Measurements from ENCODE around the gene MIER1. TPM values are rescaled to one million over a fixed set of nuclear protein-coding genes. Genes with fewer than 3 reads are reported as not detected.

MIER1 gene
- total and polyA plus RNA-seq, 9 of the 15 experiments (the other 6 are each of a cell fraction or from before 2014, with no cell fraction given), result 13.9 to 34.8 (median 21.5) TPM

GRCh38 chr1:66940981-66941380 lies 16.2 kb downstream of the MIER1 start (continued):
- no peak for TF ChIP-seq LCOR (CRISPR knock-in tag; IDR thresholded peaks at IDR 0.05)
- no peak for TF ChIP-seq THAP7 (CRISPR knock-in tag; IDR thresholded peaks at IDR 0.05)

DNA sequence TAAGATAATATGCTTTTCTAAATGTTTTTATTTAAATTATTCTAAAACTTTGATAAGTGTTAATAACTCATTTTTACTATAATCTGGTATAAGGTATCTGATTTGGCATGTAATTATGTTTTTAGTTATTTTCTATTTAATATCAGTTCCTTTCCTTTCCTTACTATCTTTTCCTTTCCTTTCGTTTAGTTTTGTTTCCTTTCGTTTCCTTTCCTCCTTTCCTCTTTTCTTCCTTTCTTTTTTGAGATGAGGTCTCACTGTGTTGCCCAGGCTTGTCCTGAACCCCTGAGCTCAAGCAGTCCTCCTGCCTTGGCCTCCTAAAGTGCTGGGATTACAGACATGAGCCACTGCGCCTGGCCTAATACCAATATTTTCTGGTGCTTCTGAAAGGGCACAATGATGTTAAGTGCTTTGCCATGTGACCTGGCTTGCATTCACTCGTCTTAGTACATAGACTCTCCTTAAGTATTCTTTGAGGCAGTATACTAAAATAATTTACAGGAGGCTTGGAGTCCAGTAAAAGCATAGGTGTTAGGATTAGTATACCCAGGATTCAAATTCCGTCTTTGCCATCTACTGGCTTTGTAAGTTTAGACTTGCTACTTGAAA lies 18.7 kb downstream of the MIER1 start:
- H3K27me3 ChIP-seq (ENCODE audit: control insufficient read depth in 2 of 2, insufficient read depth in 2 of 2, low read length in 2 of 2), result no peaks in the 10 kb centered on the region
- H3K4me1 ChIP-seq (replicated peaks in 1 of 2; ENCODE audit: control insufficient read depth in 2 of 2, insufficient read depth in 2 of 2, low read length in 2 of 2), result peaks cover 4 to 5% of the 10 kb centered on the region in 2 experiments; a peak in 3 of 5 replicates
- 80% methylated on average over 5 of the region's 5 CpGs for WGBS (ENCODE audit: insufficient coverage, low coverage, missing lambda C conversion rate)
- H3K9me1 ChIP-seq (ENCODE audit: control insufficient read depth, insufficient read depth, low read length), result no peaks in the 10 kb centered on the region
- ATAC-seq, result no peak
- no TSS peak for BruUV-seq (replicated peaks)
- POLR2A ChIA-PET, result interaction anchor here (2.2 kb wide), 1 partner anchor 13 kb away, joined by 11 read pairs; no protein-coding TSS in a partner anchor
- H2AFZ ChIP-seq (ENCODE audit: low read depth, low read length), result no peak overlapping the region
- no peaks in the 10 kb centered on the region for H3K9me3 ChIP-seq (replicated peaks; ENCODE audit: control insufficient read depth, insufficient read depth, low read depth, low read length)
- H4K20me1 ChIP-seq (replicated peaks; ENCODE audit: control insufficient read depth, insufficient read depth, low read length), result no peaks in the 10 kb centered on the region
- TF ChIP-seq SREBF2 (CRISPR knock-in tag; IDR thresholded peaks at IDR 0.05) (no peak), BHLHE40 (IDR thresholded peaks at IDR 0.05; ENCODE audit: low read length) (no peak)
- H3K9ac ChIP-seq (ENCODE audit: insufficient read depth in 1 of 2, low read depth in 2 of 2, low read length in 2 of 2), result no peak overlapping the region; a peak in 1 of 4 replicates
- H3K4me2 ChIP-seq (ENCODE audit: insufficient read depth, low read length), result no peak overlapping the region
- CTCF ChIA-PET (ENCODE audit: low intra/inter-chr PET ratio), result interaction anchor here (0.8 kb wide), 1 partner anchor 10 kb away, joined by 4 read pairs; no protein-coding TSS in a partner anchor
- FAIRE-seq, result no peak
- H3K79me2 ChIP-seq (ENCODE audit: control insufficient read depth, insufficient read depth, low read length), result peaks cover 69% of the 10 kb centered on the region
- in situ Hi-C loops (cut with MboI) (no loop called here), intact Hi-C loops (cut with micrococcal nuclease) (no loop called here)
- no peak for DNase-seq (ENCODE audit: extremely low read depth in 1 of 4, low spot score in 3 of 4)
- no peak overlapping the region for H3K4me3 ChIP-seq
- H3K36me3 ChIP-seq (ENCODE audit: control insufficient read depth, insufficient read depth, low read length), result peaks cover 79% of the 10 kb centered on the region; the same call in 2 of the 3 replicates
- H3K27ac ChIP-seq (ENCODE audit: extremely low read depth, low read depth, low read length), result 0 out of 3 replicates have a peak overlapping the region, but pooled peaks have one; percentile 23

Data from K562 (cell line).